Ramos (cell line): Measurements from ENCODE around the gene AP5S1.
"Not testable (repeated sequence)": the region's sequence is repeated elsewhere in the genome, so short reads cannot be mapped to it uniquely, and the experiment has no call there.

Source experiments
- in situ Hi-C: fragments of 300-500 bp; cut with MboI; formaldehyde crosslinking; loops from one replicate; pipeline ENCODE4 v1.14.3; 2022; ENCODE audit warnings: low sequenced_read_pairs; ENCODE audit not compliant: unreplicated experiment

Gene AP5S1

GRCh38 chr20:3787324-3788014, 32.9 kb upstream of the AP5S1 start:
- in situ Hi-C loops = loop anchor here (10.0 kb wide), 1 partner anchor 287 kb away; no protein-coding TSS in a partner anchor

GRCh38 chr20:3788685-3789155, 31.6 kb upstream of the AP5S1 start:
- in situ Hi-C loops = loop anchor here (10.0 kb wide), 1 partner anchor 286 kb away; no protein-coding TSS in a partner anchor

GRCh38 chr20:3789201-3789600, 31.1 kb upstream of the AP5S1 start:
- in situ Hi-C loops = loop anchor here (10.0 kb wide), 1 partner anchor 286 kb away; no protein-coding TSS in a partner anchor

GRCh38 chr20:3794168-3794567, 26.2 kb upstream of the AP5S1 start:
- in situ Hi-C loops = not testable (repeated sequence)

- in situ Hi-C loops = no loop called here
Observed at GRCh38 chr20:3794701-3795420, 25.5 kb upstream of the AP5S1 start.

- in situ Hi-C loops = no loop called here
Observed at GRCh38 chr20:3795511-3796468, 24.6 kb upstream of the AP5S1 start, which contains the start of gene CDC25B. CDC25B (plus strand) TSS chr20:3796310; CDS start chr20:3796532, 222 bp downstream.

GRCh38 chr20:3796477-3797225, 23.7 kb upstream of the AP5S1 start:
- in situ Hi-C loops = no loop called here

- in situ Hi-C loops = no loop called here
Observed at GRCh38 chr20:3797226-3797545, 23.2 kb upstream of the AP5S1 start.

GRCh38 chr20:3797592-3798372, 22.6 kb upstream of the AP5S1 start:
- in situ Hi-C loops = no loop called here

- in situ Hi-C loops = no loop called here
Observed at GRCh38 chr20:3798373-3798768, 22.0 kb upstream of the AP5S1 start.

- in situ Hi-C loops = no loop called here
Observed at GRCh38 chr20:3798908-3799248, 21.5 kb upstream of the AP5S1 start.

- in situ Hi-C loops = no loop called here
Observed at GRCh38 chr20:3800256-3800877, 20.0 kb upstream of the AP5S1 start.

GRCh38 chr20:3800878-3801260, 19.5 kb upstream of the AP5S1 start:
- in situ Hi-C loops = no loop called here

- in situ Hi-C loops = no loop called here
Observed at GRCh38 chr20:3801299-3801698, 19.0 kb upstream of the AP5S1 start.

- in situ Hi-C loops = no loop called here
Observed at GRCh38 chr20:3801846-3802245, 18.5 kb upstream of the AP5S1 start.

- in situ Hi-C loops = no loop called here
Observed at GRCh38 chr20:3802524-3803239, 17.7 kb upstream of the AP5S1 start.

- in situ Hi-C loops = no loop called here
Observed at GRCh38 chr20:3803289-3803688, 17.1 kb upstream of the AP5S1 start.

- in situ Hi-C loops = no loop called here
Observed at GRCh38 chr20:3803854-3804253, 16.5 kb upstream of the AP5S1 start.
